ENCODE data around the gene ICAM4. TPM values are rescaled to one million over a fixed set of nuclear protein-coding genes. Genes with fewer than 3 reads are reported as not detected.
A peak's percentile ranks its signal among the peaks of the same experiment; 100 is the strongest.

The ICAM4 gene
- total RNA-seq, 1 donor: 0.27 TPM

DNA sequence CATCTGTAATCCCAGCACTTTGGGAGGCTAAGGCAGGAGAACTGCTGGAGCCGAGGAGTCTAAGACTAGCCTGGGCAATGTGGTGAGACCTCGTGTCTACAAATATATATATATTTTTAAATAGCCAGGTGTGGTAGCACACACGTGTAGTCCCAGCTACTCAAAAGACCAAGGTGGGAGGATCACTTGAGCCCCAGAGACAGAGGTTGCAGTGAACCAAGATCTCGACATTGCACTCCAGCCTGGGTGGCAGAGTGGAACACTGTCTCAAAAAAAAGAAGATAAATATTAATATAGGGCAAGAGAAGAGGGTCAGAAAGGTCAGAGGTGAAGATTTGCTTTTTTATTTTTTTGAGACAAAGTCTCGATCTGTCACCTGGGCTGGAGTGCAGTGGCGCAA, 40.2 kb upstream of the ICAM4 start:
- H3K4me3 ChIP-seq (ENCODE audit: low read depth, low read length): no peak overlapping the region
- TF ChIP-seq, protein P1, sequence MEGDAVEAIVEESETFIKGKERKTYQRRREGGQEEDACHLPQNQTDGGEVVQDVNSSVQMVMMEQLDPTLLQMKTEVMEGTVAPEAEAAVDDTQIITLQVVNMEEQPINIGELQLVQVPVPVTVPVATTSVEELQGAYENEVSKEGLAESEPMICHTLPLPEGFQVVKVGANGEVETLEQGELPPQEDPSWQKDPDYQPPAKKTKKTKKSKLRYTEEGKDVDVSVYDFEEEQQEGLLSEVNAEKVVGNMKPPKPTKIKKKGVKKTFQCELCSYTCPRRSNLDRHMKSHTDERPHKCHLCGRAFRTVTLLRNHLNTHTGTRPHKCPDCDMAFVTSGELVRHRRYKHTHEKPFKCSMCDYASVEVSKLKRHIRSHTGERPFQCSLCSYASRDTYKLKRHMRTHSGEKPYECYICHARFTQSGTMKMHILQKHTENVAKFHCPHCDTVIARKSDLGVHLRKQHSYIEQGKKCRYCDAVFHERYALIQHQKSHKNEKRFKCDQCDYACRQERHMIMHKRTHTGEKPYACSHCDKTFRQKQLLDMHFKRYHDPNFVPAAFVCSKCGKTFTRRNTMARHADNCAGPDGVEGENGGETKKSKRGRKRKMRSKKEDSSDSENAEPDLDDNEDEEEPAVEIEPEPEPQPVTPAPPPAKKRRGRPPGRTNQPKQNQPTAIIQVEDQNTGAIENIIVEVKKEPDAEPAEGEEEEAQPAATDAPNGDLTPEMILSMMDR (IDR thresholded peaks at IDR 0.05; ENCODE audit: insufficient read depth, low read length): no peak
- no peak for DNase-seq (ENCODE audit: low read depth)

DNA sequence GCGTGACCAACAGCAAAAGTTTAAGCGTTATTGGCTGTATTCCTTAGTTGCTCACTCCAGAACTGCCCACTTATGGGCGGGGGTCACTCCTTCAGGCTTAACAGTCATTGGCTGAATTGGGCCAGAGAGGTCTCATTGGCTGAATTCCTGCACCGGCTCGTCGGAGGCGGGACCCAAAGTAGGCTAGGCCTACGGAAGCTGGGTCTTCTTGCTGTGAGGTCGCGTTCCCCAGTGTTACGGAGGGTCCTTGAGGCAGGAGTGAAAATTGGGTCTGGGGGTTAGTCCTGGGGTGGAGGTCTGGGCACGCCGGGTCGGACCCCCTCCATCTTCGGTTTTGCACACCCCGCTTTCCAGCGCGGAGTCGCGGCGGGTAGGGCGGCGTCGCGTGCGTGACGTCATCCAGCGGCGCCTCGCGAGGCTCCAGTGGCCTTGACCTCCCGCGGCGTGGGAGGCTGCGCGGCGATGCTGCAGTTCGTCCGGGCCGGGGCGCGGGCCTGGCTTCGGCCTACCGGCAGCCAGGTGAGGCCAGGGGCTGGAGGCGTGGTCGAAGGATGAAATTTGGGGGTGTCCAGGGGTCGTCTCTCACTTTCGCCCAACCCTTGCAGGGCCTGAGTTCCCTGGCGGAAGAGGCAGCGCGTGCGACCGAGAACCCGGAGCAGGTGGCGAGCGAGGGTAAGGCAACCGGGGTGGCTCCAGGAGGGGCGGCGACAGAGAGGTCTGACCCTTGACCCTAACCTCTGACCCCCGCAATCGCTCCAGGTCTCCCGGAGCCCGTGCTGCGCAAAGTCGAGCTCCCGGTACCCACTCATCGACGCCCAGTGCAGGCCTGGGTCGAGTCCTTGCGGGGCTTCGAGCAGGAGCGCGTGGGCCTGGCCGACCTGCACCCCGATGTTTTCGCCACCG, 34.7 kb upstream of the ICAM4 start, which contains the start of gene MRPL4:
Gene MRPL4 (plus strand): TSS at position 423 of the 903 bp plus-strand sequence. CDS start 40 bp downstream, at position 463.
- peak within 1 kb of the TSS; percentile 81 for H3K4me3 ChIP-seq (ENCODE audit: low read depth, low read length)
- peak; percentile 99 for DNase-seq (ENCODE audit: low read depth)
- TF ChIP-seq, protein P1 (IDR thresholded peaks at IDR 0.05; ENCODE audit: insufficient read depth, low read length): no peak

DNA sequence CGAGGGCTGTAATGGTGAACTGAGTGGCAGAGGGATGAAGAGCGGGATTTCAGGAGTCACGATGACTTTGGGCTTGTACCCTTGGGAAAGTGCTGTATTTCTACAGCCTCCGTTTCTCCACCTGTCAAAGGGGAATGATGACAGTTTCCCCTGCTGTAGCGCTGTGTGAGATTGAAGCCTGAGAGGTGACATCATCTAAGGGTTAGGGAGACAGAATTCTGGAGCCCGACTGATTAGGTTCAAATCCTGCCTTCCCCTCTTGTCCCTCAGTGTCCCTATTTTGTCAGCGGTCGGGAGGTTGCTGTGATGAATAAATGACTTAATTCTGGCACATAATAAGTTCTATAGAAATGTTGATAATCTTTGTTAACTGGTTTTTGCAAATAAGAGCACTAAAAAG, 34.0 kb upstream of the ICAM4 start:
- H3K4me3 ChIP-seq (ENCODE audit: low read depth, low read length): peak overlapping the region; percentile 81
- TF ChIP-seq, protein P1 (IDR thresholded peaks at IDR 0.05; ENCODE audit: insufficient read depth, low read length): no peak

DNA sequence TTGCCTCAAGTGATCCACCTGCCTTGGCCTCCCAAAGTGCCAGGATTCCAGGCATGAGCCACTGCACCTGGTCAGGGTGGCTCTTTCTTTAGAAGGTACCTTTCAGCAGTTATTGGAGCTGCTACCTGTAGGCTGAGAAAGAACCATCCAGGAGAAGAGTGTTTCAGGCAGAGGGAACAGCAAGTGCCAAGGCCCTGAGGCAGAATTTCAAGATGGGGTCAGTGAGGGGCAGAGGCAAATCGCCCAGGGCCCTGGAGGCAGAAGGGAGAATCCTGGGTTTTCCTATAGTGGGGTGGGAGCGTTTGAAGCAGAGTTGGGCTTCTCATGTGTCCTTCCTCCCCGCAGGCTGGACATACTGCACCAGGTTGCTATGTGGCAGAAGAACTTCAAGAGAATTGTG, 32.5 kb upstream of the ICAM4 start:
- DNase-seq (ENCODE audit: low read depth): no peak
- TF ChIP-seq, protein P1 (IDR thresholded peaks at IDR 0.05; ENCODE audit: insufficient read depth, low read length): no peak
- H3K4me3 ChIP-seq (ENCODE audit: low read depth, low read length): no peak overlapping the region

More for the DNA sequence above, 34.0 kb upstream of the ICAM4 start:
- DNase-seq (ENCODE audit: low read depth): no peak

DNA sequence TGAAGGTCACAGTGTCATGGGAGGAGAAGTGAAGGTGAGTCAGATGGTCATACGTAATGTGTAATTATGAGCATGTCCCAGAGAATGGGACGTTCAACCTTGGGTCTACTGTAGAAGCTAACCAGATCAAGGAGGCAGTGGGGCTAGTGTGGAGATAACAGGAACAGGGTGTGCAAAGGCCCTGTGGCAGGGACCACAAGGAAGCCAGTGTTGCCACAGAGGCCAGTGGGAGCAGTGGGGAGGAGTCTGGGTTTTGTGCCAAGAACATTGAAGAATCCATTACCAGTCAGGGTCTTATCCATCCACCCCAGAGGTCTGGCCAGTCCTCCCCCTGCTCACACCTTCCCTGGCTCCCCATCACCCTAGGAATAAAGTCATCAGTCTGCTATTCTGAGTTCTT, 31.4 kb upstream of the ICAM4 start:
- no peak overlapping the region for H3K4me3 ChIP-seq (ENCODE audit: low read depth, low read length)
- TF ChIP-seq, protein P1 (IDR thresholded peaks at IDR 0.05; ENCODE audit: insufficient read depth, low read length): no peak
- DNase-seq (ENCODE audit: low read depth): no peak

DNA sequence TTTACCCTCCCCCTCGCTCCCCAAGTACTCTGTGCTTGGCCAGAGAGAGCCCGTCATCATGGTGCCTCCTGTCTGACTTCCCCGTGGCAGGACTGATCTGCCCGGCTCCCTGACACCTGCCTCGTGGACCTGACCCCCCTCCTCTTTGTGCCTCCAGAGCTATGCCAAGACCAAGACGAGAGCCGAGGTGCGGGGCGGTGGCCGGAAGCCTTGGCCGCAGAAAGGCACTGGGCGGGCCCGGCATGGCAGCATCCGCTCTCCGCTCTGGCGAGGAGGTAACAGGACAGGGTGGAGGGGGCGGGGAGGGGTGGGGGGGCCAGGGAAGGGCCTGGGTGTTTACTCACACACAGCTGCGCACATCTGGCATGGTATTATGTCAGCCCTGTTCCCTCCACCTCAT, 30.2 kb upstream of the ICAM4 start:
- DNase-seq (ENCODE audit: low read depth): no peak
- no peak overlapping the region for H3K4me3 ChIP-seq (ENCODE audit: low read depth, low read length)
- TF ChIP-seq, protein P1 (IDR thresholded peaks at IDR 0.05; ENCODE audit: insufficient read depth, low read length): no peak

Measured in fibroblast of the aortic adventitia (primary cell).